Neutrophil (primary cell): ENCODE measurements around the gene HNRNPLL.

Experiments
- H3K27ac ChIP-seq: fragments of 200-600 bp; sonication (generic); 2 replicates; pipeline ENCODE4 v1.5.1; 2016; ENCODE audit warnings: mild to moderate bottlenecking, moderate library complexity
- H3K27me3 ChIP-seq: fragments of 200-600 bp; sonication (generic); 2 replicates; pipeline ENCODE4 v1.6.0; 2016; ENCODE audit warnings: mild to moderate bottlenecking
- H3K36me3 ChIP-seq: fragments of 200-600 bp; sonication (generic); 2 replicates; pipeline ENCODE4 v1.5.1; 2017
- H3K4me1 ChIP-seq, 2 experiments: fragments of 200-600 bp in 1 of 2; sonication (generic) in 1 of 2; 1 replicate in 1 of 2; 2 replicates in 1 of 2; pipeline versions ENCODE4 v1.5.1 to v1.6.1; 2013 to 2016; ENCODE audit warnings: low read depth in 1 of 2, low read length in 1 of 2, mild to moderate bottlenecking in 1 of 2, moderate library complexity in 1 of 2; ENCODE audit not compliant: control insufficient read depth in 1 of 2, insufficient read depth in 1 of 2
- H3K4me3 ChIP-seq, 2 experiments: fragments of 200-600 bp in 1 of 2; sonication (generic) in 1 of 2; 1 replicate in 1 of 2; 2 replicates in 1 of 2; pipeline ENCODE4 v1.5.1; 2013 to 2016; ENCODE audit warnings: low read depth in 1 of 2, low read length in 1 of 2, mild to moderate bottlenecking in 1 of 2, moderate library complexity in 1 of 2
- H3K9me3 ChIP-seq: fragments of 200-600 bp; sonication (generic); 2 replicates; pipeline ENCODE4 v1.5.1; 2016
- CTCF ChIP-seq: fragments of 200-600 bp; sonication (generic); IDR thresholded peaks from 2 replicates; pipeline ENCODE4 v1.5.1; 2016; ENCODE audit warnings: antibody characterized with exemption

HNRNPLL gene

GRCh38 chr2:38596229-38596628 is 6.5 kb downstream of the HNRNPLL start:
- H3K9me3 ChIP-seq: no peaks in the 10 kb centered on the region
- no peaks in the 10 kb centered on the region for H3K27me3 ChIP-seq
- H3K4me3 ChIP-seq: no peak overlapping the region
- H3K27ac ChIP-seq: peak overlapping the region; percentile 94
- peaks cover 5% of the 10 kb centered on the region for H3K36me3 ChIP-seq
- TF ChIP-seq CTCF: no peak
- peaks cover 85 to 88% of the 10 kb centered on the region in 2 experiments for H3K4me1 ChIP-seq

GRCh38 chr2:38592951-38593350 is 9.8 kb downstream of the HNRNPLL start:
- Histone ChIP-seq H3K27me3 (no peaks in the 10 kb centered on the region), H3K36me3 (peaks cover 16% of the 10 kb centered on the region), H3K9me3 (no peaks in the 10 kb centered on the region), H3K4me3 (no peak overlapping the region), H3K4me1 (peaks cover 52 to 56% of the 10 kb centered on the region in 2 experiments), H3K27ac (peak overlapping the region; percentile 53)
- no peak for TF ChIP-seq CTCF

GRCh38 chr2:38591152-38591551 is 11.6 kb downstream of the HNRNPLL start:
- no peak overlapping the region for H3K4me3 ChIP-seq
- peaks cover 16% of the 10 kb centered on the region for H3K36me3 ChIP-seq
- H3K9me3 ChIP-seq: no peaks in the 10 kb centered on the region
- no peak for TF ChIP-seq CTCF
- H3K4me1 ChIP-seq: peaks cover 34 to 43% of the 10 kb centered on the region in 2 experiments
- H3K27ac ChIP-seq: peak overlapping the region; percentile 26
- no peaks in the 10 kb centered on the region for H3K27me3 ChIP-seq

GRCh38 chr2:38590053-38590452 is 12.7 kb downstream of the HNRNPLL start:
- Histone ChIP-seq H3K36me3 (peaks cover 24% of the 10 kb centered on the region), H3K27me3 (no peaks in the 10 kb centered on the region), H3K4me3 (no peak overlapping the region), H3K27ac (no peak overlapping the region), H3K9me3 (no peaks in the 10 kb centered on the region), H3K4me1 (peaks cover 23 to 32% of the 10 kb centered on the region in 2 experiments)
- no peak for TF ChIP-seq CTCF

- H3K27ac ChIP-seq: peak overlapping the region; percentile 28
- H3K27me3 ChIP-seq: no peaks in the 10 kb centered on the region
- H3K36me3 ChIP-seq: peaks cover 45% of the 10 kb centered on the region
- peaks cover 0 to 5% of the 10 kb centered on the region in 2 experiments for H3K4me1 ChIP-seq
- H3K4me3 ChIP-seq: no peak overlapping the region
- no peak for TF ChIP-seq CTCF
- H3K9me3 ChIP-seq: no peaks in the 10 kb centered on the region
Observed at GRCh38 chr2:38586931-38587330, 15.8 kb downstream of the HNRNPLL start.

GRCh38 chr2:38584881-38585280 is 17.8 kb downstream of the HNRNPLL start:
- Histone ChIP-seq H3K4me1 (peaks cover 0 to 5% of the 10 kb centered on the region in 2 experiments), H3K4me3 (no peak overlapping the region), H3K27ac (no peak overlapping the region), H3K27me3 (no peaks in the 10 kb centered on the region), H3K9me3 (no peaks in the 10 kb centered on the region), H3K36me3 (peaks cover 50% of the 10 kb centered on the region)
- TF ChIP-seq CTCF: no peak
